SIG-M5 treated with dmso at 0.1 percent for 504 hours (cell line): ENCODE results near the gene RCN1.
"Not testable (repeated sequence)": the region's sequence is repeated elsewhere in the genome, so short reads cannot be mapped to it uniquely, and the experiment has no call there.

Source experiments
- DNase-seq: peaks from one replicate; lab custom pipeline; 2025; ENCODE audit not compliant: unreplicated experiment; lab: John Stamatoyannopoulos, UW

The RCN1 gene

GRCh38 chr11:32073644-32074026, 17.2 kb upstream of the RCN1 start:
- DNase-seq: no peak

DNA sequence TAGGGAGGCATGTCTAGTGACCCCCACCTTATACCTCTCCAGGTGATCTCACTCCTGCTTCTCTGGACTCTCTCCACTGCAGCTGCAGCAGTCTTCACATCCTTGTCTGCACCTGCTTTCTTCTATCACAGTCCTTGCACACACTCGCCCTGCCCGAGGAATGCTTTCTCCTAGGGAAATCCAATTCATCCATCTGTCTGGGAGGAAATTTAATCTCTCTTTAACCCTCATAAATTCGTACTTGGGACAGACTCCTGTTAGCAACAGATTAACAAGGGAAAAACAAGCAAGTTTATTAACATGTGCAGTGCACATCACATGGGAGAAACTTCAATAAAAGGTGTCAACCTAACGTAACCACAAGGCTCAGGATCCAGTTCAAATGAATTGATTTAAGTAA, 11.3 kb upstream of the RCN1 start:
- DNase-seq: no peak

DNA sequence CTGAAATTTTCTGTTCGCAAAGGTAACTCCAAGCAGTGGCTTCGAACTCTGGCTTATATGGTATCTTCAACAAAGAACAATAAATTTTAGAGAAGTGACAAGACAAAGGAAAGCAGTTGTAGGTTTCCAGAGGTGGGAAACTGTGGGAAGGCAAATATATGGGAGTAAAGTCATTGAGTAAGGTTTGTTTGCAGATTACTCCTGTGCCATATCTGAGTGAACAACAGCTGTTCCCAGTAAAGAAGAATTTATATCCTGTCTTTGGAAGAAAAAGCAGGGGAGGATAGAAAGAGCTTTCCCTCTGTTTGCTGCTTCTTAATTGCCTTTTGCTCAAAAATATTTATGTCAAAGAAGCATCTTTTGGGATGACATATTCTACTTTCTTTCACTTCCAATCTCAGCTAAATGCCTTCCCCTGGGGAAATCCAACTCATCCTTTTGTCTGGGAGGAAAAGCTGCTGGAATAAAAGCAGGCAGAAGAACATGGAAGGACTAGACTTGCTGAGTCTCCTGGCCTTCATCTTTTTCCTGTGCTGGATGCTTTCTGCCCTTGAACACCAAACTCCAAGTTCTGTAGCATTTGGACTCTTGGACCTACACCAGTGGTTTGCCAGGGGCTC, 10.4 kb upstream of the RCN1 start:
- no peak for DNase-seq

DNA sequence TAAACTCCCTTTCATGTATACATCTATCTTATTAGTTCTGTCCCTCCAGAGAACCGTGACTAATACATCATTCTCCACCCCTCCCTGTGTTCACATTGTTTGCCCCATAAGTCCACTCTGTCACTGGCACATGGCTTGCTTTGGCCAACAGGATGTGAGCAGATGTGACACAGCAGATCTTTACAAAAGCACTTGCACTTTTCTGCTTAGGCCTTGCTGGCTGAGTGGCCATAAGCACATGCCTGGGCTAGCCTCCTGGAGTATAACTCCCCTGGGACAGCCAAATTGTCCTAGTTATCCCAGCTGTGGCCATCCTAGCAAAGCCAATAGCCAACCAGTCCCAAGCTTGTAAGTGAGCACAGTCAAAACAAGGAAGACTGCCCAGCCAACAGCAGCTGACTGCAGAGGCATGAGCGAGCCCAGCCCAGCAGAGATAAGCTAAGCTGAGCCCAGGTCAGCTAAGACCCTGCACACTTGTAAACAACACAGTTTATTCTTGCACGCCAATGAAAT, 9.7 kb upstream of the RCN1 start:
- DNase-seq: no peak

- DNase-seq: no peak
These were observed 9.0 kb upstream of the RCN1 start for GRCh38 chr11:32081901-32082300.

GRCh38 chr11:32082346-32082986, 8.4 kb upstream of the RCN1 start:
- no peak for DNase-seq

- DNase-seq: no peak
These were observed 3.3 kb upstream of the RCN1 start for GRCh38 chr11:32087597-32087996.

DNA sequence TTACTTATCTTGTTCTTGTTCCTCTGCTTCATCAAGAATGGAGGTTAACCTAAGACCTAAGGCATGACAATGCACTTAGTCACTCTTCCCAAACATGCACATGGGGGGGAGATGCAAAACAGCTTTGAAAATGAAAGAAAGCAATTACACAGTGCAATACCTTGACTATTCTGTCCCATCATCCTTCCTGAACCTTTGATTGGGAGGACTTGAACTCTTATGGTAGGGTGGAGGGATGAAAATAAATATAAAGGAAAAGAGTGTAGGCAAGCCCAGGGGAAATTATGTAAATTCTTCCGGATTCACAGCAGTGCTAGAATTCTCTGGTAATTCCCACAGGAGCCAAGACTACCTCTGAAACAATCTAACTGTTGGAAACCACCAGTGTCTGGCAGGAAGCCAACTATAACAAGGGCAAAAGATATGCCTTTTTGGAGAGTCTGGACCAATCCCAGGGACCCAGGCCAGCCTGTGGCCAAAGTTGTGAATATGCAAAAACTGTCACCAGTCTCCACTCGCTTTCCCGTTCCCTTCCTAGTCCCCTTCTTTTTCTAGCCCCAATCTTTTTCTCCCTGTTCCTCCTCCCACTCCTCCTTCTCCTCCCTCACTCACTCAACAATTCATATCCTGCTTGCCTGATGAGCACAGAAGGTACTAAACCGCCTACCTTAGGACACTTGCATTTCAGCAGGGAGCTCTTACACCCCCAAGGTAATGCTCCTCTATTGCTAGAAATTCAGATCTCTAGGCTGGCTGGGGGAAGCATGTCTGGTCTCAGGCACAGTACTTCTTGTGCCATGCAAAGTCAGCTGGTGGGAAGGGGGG, 2.5 kb upstream of the RCN1 start:
- DNase-seq: no peak

DNA sequence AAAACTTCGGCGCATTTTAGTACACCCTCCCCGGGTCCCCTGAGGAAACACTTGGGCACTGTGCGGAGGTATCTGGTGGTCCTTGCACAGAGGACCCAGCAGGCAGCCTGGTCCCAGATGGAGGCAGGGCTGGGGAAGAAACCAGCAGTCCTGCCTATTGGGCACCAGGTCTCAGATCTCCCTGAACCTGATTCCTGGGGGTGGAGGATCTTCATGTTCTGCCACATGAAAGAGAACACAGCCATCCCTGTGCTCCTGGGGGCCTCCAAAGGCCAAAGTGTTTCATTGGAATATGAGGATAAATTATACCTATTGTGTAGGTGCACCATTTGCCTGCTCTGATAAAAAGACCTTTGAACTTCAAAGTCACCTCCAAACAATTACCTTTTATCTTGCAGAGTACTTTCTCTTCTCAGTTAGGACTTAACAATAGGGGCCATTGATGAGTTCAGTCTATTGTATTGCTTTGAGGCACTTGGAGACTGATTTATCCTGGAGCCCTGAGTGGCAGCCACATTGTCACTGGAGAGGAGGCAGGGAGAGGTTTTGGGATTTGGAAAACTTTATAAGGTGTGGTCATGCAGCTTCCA, 1.8 kb downstream of the RCN1 start:
- DNase-seq: no peak

DNA sequence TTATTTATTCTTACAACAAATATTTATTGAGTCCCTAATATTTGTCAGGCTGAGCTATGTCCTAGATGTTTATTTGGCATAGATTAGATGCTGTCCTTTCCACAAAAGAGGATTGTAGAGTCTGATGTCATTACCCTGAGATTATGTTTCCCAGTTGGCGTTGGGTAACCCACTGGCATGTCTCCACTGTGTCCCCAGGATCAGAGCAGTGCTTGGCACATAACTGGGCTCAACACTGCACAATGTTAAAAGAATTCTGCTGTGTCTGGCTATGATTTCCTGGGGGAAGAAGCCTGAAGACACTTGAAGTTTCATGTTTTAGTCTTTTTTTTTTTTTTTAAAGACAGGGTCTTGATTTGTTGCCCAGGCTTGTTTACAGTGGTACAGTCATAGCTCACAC, 4.0 kb downstream of the RCN1 start:
- DNase-seq: no peak

- no peak for DNase-seq
These were observed 7.4 kb downstream of the RCN1 start for GRCh38 chr11:32098142-32098903.

DNA sequence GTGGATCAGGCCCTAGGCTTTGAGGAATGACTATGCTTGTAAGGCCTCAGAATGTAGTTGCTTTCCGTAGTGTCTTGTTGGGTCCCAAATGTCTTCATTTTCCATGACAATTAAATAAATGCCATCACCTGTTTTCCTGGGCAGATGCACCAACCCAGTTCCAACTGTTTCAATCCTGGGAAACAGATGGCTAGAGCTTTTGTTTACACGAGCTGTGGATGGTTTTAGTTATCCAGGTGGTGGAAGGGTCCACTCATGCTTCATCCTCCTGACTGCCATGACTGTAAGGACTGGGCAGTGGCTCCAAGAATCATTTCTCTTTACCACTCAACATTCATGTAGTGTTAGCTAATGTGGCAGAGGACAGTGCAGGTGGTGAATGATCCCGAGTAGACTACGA, 8.6 kb downstream of the RCN1 start:
- no peak for DNase-seq

GRCh38 chr11:32100495-32100894, 9.6 kb downstream of the RCN1 start:
- DNase-seq: no peak

GRCh38 chr11:32101791-32102190, 10.9 kb downstream of the RCN1 start:
- DNase-seq: no peak

DNA sequence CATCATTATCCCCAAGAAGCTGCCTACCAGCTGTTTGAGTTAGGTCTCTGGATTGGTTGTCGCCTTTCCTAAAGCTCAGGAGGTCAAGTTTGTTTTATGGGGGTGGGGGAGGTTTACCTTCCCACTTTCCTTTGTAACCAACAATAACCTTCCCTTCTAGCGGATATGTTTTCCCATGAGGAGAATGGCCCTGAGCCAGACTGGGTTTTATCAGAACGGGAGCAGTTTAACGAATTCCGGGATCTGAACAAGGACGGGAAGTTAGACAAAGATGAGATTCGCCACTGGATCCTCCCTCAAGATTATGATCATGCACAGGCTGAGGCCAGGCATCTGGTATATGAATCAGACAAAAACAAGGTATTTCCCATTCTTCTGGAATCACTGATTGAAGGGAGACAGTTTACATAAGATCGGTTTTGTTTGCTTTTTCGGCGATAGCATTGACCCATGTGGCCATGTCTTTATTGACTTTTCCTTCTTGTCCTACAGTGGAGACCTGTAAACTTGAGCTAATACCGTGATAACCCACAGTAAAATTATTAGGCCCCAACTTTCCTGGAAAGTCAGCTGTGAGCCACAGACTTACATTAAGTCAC, 12.3 kb downstream of the RCN1 start:
- not testable (repeated sequence) for DNase-seq

- DNase-seq: no peak
These were observed 13.1 kb downstream of the RCN1 start for GRCh38 chr11:32103941-32104340.

DNA sequence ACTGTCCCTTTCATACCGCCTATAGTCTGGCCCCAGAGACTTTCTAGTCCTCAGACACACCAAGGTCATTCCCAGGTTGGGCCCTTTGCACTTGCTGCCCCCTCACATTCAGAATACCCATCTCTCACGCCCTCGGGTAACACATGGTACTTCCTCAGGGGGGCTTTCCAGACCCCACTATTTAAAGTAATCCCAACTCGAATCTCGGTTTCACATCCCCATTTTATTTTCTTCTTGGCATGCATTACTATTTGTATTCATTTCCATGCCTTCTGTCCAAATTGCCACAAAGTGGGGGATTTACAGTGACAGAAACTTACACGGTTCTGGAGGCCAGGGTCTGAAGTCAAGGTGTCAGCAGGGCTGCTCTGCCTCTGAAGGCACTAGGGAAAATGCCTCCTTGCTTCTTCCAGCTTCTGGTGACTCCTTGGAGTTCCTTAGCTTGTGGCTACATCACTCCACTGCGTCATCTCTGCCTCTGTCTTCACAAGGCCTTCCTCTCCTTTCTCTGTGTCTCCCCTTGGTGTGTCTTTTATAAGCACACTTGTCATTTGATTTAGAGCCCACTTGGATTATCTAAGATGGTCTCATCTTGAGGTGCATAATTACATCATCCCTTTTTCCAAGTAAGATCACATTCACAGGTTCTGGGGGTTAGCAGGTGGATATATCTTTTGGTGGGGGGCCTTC, 15.1 kb downstream of the RCN1 start:
- DNase-seq: no peak

GRCh38 chr11:32107647-32108046, 16.8 kb downstream of the RCN1 start:
- no peak for DNase-seq

DNA sequence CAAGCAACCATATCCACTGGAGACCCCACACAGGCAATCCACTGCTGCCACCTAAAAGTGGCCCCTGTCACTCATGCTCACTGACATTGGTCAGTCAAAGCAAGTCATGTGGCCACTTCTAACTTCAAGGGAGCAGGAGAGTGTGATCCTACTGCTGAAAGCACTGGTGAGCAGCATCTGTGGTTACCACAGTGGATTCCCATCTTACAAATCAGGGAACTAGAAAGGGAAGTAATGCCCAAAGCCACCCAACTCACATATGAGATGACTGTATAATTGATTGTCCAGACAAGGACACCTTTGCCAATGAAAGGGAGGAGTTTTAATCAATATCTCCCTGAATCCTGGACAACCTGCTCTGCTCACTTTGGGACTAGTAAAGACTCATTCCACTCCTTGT, 17.7 kb downstream of the RCN1 start:
- no peak for DNase-seq

- DNase-seq: no peak
These were observed 18.3 kb downstream of the RCN1 start for GRCh38 chr11:32109138-32109537.
